H1 (cell line): ENCODE data around the gene PTPRG. TPM values are rescaled to one million over a fixed set of nuclear protein-coding genes. Genes with fewer than 3 reads are reported as not detected.

ENCODE experiments used
- CTCF ChIA-PET: fragments of 300-600 bp; sonication (Branson Sonifier 250); formaldehyde crosslinking; loops from one replicate; lab custom pipeline; 2021; ENCODE audit not compliant: partially characterized antibody; lab: Charles Lee
- POLR2A ChIA-PET: fragments of 300-600 bp; sonication (Branson Sonifier 250); formaldehyde crosslinking; loops from one replicate; lab custom pipeline; 2021; ENCODE audit warnings: inconsistent platforms; ENCODE audit not compliant: partially characterized antibody; lab: Charles Lee
- DNase-seq, 2 experiments: peaks; one replicate each; pipeline versions ENCODE4 v3.0.0 to v3.0.0-alpha.2; 2010 to 2022; ENCODE audit warnings: low spot score in 2 of 2, low read depth in 1 of 2, mixed read lengths in 1 of 2
- FAIRE-seq: peaks from 2 replicates; lab custom pipeline; 2011; peaks lifted over from hg19 to GRCh38; lab: Jason Lieb, UNC
- H2AFZ ChIP-seq: 2 replicates; pipeline ENCODE4 v1.8.1; 2012; ENCODE audit warnings: low read length, inconsistent platforms
- H2AK5ac ChIP-seq: 2 replicates; pipeline ENCODE4 v1.6.1; 2013; ENCODE audit warnings: low read depth, low read length
- H2BK120ac ChIP-seq: replicated peaks from 2 replicates; pipeline ENCODE3; 2013; ENCODE audit warnings: low read depth, low read length, inconsistent platforms
- H2BK12ac ChIP-seq: 2 replicates; pipeline ENCODE4 v1.6.1; 2013; ENCODE audit warnings: low read depth, low read length
- H2BK15ac ChIP-seq: 2 replicates; pipeline ENCODE4 v1.6.1; 2013; ENCODE audit warnings: low read length
- H2BK20ac ChIP-seq: 2 replicates; pipeline ENCODE4 v1.6.1; 2013; ENCODE audit warnings: low read length
- H2BK5ac ChIP-seq: 2 replicates; pipeline ENCODE4 v1.6.1; 2013; ENCODE audit warnings: low read depth, low read length
- H3K14ac ChIP-seq: 2 replicates; pipeline ENCODE4 v1.6.1; 2013; ENCODE audit warnings: inconsistent platforms; ENCODE audit not compliant: insufficient read length
- H3K18ac ChIP-seq: 2 replicates; pipeline ENCODE4 v1.6.1; 2013; ENCODE audit warnings: low read length; ENCODE audit errors: extremely low read depth
- H3K23ac ChIP-seq: 2 replicates; pipeline ENCODE4 v1.6.1; 2013; ENCODE audit warnings: inconsistent platforms; ENCODE audit not compliant: insufficient read length
- H3K23me2 ChIP-seq: 2 replicates; pipeline ENCODE4 v1.6.1; 2013; ENCODE audit warnings: low read depth, low read length
- H3K27ac ChIP-seq: 2 replicates; pipeline ENCODE4 v1.6.1; 2011; ENCODE audit warnings: low read depth, low read length, inconsistent platforms
- H3K27me3 ChIP-seq, 4 experiments: replicated peaks in 1 of 4; 1 replicate in 1 of 4; 2 replicates in 3 of 4; pipeline versions ENCODE4 v1.6.1 to v1.8.1; 2011 to 2013; ENCODE audit warnings: low read length in 3 of 4, mild to moderate bottlenecking in 3 of 4, inconsistent platforms in 2 of 4, mixed read lengths in 2 of 4, moderate library complexity in 1 of 4; ENCODE audit not compliant: control insufficient read depth in 3 of 4, insufficient read depth in 3 of 4; ENCODE audit errors: extremely low read depth in 1 of 4
- H3K36me3 ChIP-seq, 4 experiments: 2 replicates each; pipeline versions ENCODE4 v1.6.1 to v1.8.1; 2011 to 2013; ENCODE audit warnings: mild to moderate bottlenecking in 4 of 4, low read length in 3 of 4, moderate library complexity in 2 of 4, control low read depth in 1 of 4, inconsistent platforms in 1 of 4; ENCODE audit not compliant: insufficient read depth in 4 of 4, control insufficient read depth in 2 of 4
- H3K4ac ChIP-seq: replicated peaks from 2 replicates; pipeline ENCODE3; 2013; ENCODE audit warnings: low read length, low read depth, mixed read lengths, inconsistent platforms; ENCODE audit not compliant: insufficient read length
- H3K4me1 ChIP-seq, 4 experiments: replicated peaks in 1 of 4; 1 replicate in 1 of 4; 2 replicates in 3 of 4; pipeline versions ENCODE4 v1.6.1 to v1.8.1; 2011 to 2013; ENCODE audit warnings: low read length in 3 of 4, inconsistent platforms in 2 of 4, mixed read lengths in 1 of 4; ENCODE audit not compliant: insufficient read depth in 4 of 4, control insufficient read depth in 3 of 4
- H3K4me2 ChIP-seq, 2 experiments: 2 replicates each; pipeline versions ENCODE4 v1.6.1 to v1.8.1; 2011 to 2013; ENCODE audit warnings: low read depth in 2 of 2, low read length in 2 of 2, control low read depth in 1 of 2, inconsistent platforms in 1 of 2, mild to moderate bottlenecking in 1 of 2; ENCODE audit not compliant: insufficient read depth in 1 of 2
- H3K4me3 ChIP-seq, 4 experiments: fragments of 200-600, 300-600 bp in 1 of 4; sonication (generic), shearing (Covaris generic), sonication (Bioruptor Twin) in 1 of 4; 2 replicates each; pipeline versions ENCODE4 v1.5.1 to v1.8.1; 2011 to 2016; ENCODE audit warnings: low read length in 4 of 4, low read depth in 3 of 4, control low read depth in 2 of 4, inconsistent platforms in 2 of 4, mild to moderate bottlenecking in 2 of 4, mixed read lengths in 1 of 4, moderate library complexity in 1 of 4; ENCODE audit not compliant: insufficient read depth in 2 of 4; ENCODE audit errors: extremely low read depth in 1 of 4
- H3K56ac ChIP-seq: replicated peaks from 2 replicates; pipeline ENCODE3; 2013; ENCODE audit warnings: low read depth, mild to moderate bottlenecking, mixed read lengths, low read length, inconsistent platforms; ENCODE audit not compliant: insufficient read length
- H3K79me1 ChIP-seq: 2 replicates; pipeline ENCODE4 v1.6.1; 2013; ENCODE audit warnings: low read depth, low read length, control low read depth
- H3K79me2 ChIP-seq, 2 experiments: 2 replicates each; pipeline versions ENCODE4 v1.6.1 to v1.8.1; 2012 to 2013; ENCODE audit warnings: low read length in 2 of 2, mild to moderate bottlenecking in 2 of 2, inconsistent platforms in 1 of 2; ENCODE audit not compliant: insufficient read depth in 2 of 2, control insufficient read depth in 1 of 2
- H3K9ac ChIP-seq, 4 experiments: replicated peaks in 1 of 4; 1 replicate in 1 of 4; 2 replicates in 3 of 4; pipeline versions ENCODE4 v1.6.1 to v1.8.1; 2011 to 2013; ENCODE audit warnings: low read depth in 3 of 4, low read length in 3 of 4, control low read depth in 2 of 4, mild to moderate bottlenecking in 2 of 4, moderate library complexity in 2 of 4, inconsistent platforms in 1 of 4; ENCODE audit errors: extremely low read depth in 1 of 4
- H3K9me3 ChIP-seq, 2 experiments: 2 replicates each; pipeline versions ENCODE4 v1.6.1 to v1.8.1; 2012 to 2013; ENCODE audit warnings: mild to moderate bottlenecking in 2 of 2, moderate library complexity in 2 of 2, control low read depth in 1 of 2, inconsistent platforms in 1 of 2, low read depth in 1 of 2, low read length in 1 of 2, mixed read lengths in 1 of 2; ENCODE audit not compliant: insufficient read depth in 2 of 2
- H4K20me1 ChIP-seq, 2 experiments: replicated peaks in 1 of 2; 2 replicates each; pipeline versions ENCODE3 to v1.8.1; 2011 to 2013; ENCODE audit warnings: inconsistent platforms in 2 of 2, low read length in 2 of 2, mild to moderate bottlenecking in 1 of 2; ENCODE audit not compliant: insufficient read depth in 2 of 2, control insufficient read depth in 1 of 2
- H4K5ac ChIP-seq: 2 replicates; pipeline ENCODE4 v1.6.1; 2013; ENCODE audit warnings: low read length, low read depth, mixed read lengths, inconsistent platforms; ENCODE audit not compliant: insufficient read length
- H4K8ac ChIP-seq: 2 replicates; pipeline ENCODE4 v1.8.0; 2013; ENCODE audit warnings: mild to moderate bottlenecking, moderate library complexity, low read length, inconsistent platforms; ENCODE audit not compliant: insufficient read depth; ENCODE audit errors: extremely low read depth
- H4K91ac ChIP-seq: replicated peaks from 2 replicates; pipeline ENCODE3; 2013; ENCODE audit warnings: low read length, mixed read lengths, inconsistent platforms; ENCODE audit not compliant: insufficient read length
- BACH1 ChIP-seq: IDR thresholded peaks from 2 replicates; pipeline ENCODE4 v1.6.1; 2012; ENCODE audit warnings: low read length, improper control_type of control experiment
- CBX8 ChIP-seq: fragments of 300-800, 300-1000 bp; sonication (generic); IDR thresholded peaks from 2 replicates; pipeline ENCODE4 v1.7.1; 2016; ENCODE audit warnings: low read depth, low read length, borderline replicate concordance
- JUND ChIP-seq: IDR thresholded peaks from 2 replicates; pipeline ENCODE4 v1.6.1; 2011; ENCODE audit warnings: mild to moderate bottlenecking, improper control_type of control experiment, low read length
- SAP30 ChIP-seq: fragments of 300-600 bp; sonication (generic); IDR thresholded peaks from 2 replicates; pipeline ENCODE4 v1.7.1; 2012; ENCODE audit warnings: low read length, moderate library complexity, mild to moderate bottlenecking, inconsistent platforms; ENCODE audit not compliant: insufficient read depth, insufficient replicate concordance
- TBP ChIP-seq: IDR thresholded peaks from 2 replicates; pipeline ENCODE4 v1.6.1; 2011; ENCODE audit warnings: low read depth, low read length, improper control_type of control experiment
- WGBS, 2 experiments: shearing (Covaris generic) in 1 of 2; methylation state at CpG; one replicate each; pipeline versions ENCODE4 v1.1.6 to v1.1.7; 2013 to 2015; ENCODE audit warnings: low lambda C conversion rate in 2 of 2, mixed read lengths in 2 of 2, inconsistent platforms in 1 of 2, low coverage in 1 of 2, missing lambda C conversion rate in 1 of 2; ENCODE audit not compliant: insufficient replicate concordance in 2 of 2, insufficient coverage in 1 of 2, insufficient read length in 1 of 2; ENCODE audit errors: extremely low coverage in 1 of 2, missing lambda C conversion rate in 1 of 2; 5-methylcytosine and 5-hydroxymethylcytosine counted together
- polyA plus RNA-seq, 7 experiments: library from polyadenylated mRNA; depleted of rRNA in 3 of 7; stranded (reverse) in 5 of 7; unstranded in 2 of 7; fragments of >200 nt in 5 of 7; fragments of 200-250 nt in 2 of 7; gene quantifications; 1 replicate in 5 of 7; 2 replicates in 1 of 7; 4 replicates in 1 of 7; pipeline versions ENCODE4 v1.2.1 to v1.2.3, GENCODE V29; 2011 to 2013; ENCODE audit warnings: missing spikeins in 2 of 7, mixed read lengths in 2 of 7
- total RNA-seq: library from RNA; stranded (reverse); fragmentation: NEBNext Ultra II Directional; extraction: Animal tissue kit (Norgen Biotek cat#: 25700); gene quantifications from 2 replicates; pipeline ENCODE4 v1.2.1, GENCODE V29; 2021

Gene PTPRG
- total and polyA plus RNA-seq, 2 of the 8 experiments (the other 6 are each of a cell fraction or from before 2014, with no cell fraction given): 23.3 to 96.2 TPM

DNA sequence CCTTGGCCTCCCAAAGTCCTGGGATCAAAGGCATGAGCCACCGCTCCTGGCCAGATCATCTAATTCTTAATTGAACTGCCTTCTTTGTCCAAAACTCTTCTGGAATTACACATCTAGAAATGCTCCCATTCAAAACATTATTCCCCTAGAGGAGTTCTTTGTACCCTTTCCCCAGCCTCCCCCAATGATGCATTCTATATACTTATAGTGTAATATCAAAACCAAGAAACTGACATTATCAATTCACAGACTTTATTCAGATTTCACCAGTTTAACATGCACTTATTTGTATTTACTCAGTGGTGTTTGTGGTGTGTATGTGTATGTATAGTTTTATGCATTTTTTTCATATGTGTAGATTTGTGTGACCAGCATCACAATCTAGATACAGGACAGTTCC lies 85.0 kb downstream of the PTPRG start:
- Histone ChIP-seq H3K4ac (no peak overlapping the region), H3K9ac (no peak overlapping the region; a peak in 1 of 7 replicates), H3K79me2 (peaks cover 24 to 97% of the 10 kb centered on the region in 2 experiments), H4K20me1 (peaks cover 1 to 13% of the 10 kb centered on the region in 2 experiments), H2BK20ac (no peak overlapping the region), H3K14ac (no peak overlapping the region), H3K79me1 (peaks cover 11% of the 10 kb centered on the region), H3K27ac (no peak overlapping the region), H3K56ac (no peak overlapping the region), H3K9me3 (peaks cover 4 to 11% of the 10 kb centered on the region in 2 experiments), H2AFZ (no peak overlapping the region), H2BK5ac (no peak overlapping the region), H2BK12ac (no peak overlapping the region), H3K23ac (no peak overlapping the region), H3K27me3 (no peaks in the 10 kb centered on the region), H4K8ac (no peak overlapping the region), H4K91ac (no peak overlapping the region), H3K18ac (no peak overlapping the region), H3K4me1 (peaks cover 0 to 6% (median 4%) of the 10 kb centered on the region in 4 experiments; a peak in 3 of 7 replicates), H3K23me2 (no peaks in the 10 kb centered on the region), H2AK5ac (no peak overlapping the region), H3K36me3 (peaks cover 0 to 5% (median 2%) of the 10 kb centered on the region in 4 experiments; a peak in 4 of 8 replicates), H2BK120ac (no peak overlapping the region), H3K4me2 (no peak overlapping the region), H2BK15ac (no peak overlapping the region), H4K5ac (no peak overlapping the region), H3K4me3 (no peak overlapping the region)
- CTCF ChIA-PET: no interaction called here
- no peak for TF ChIP-seq BACH1
- no peak for TF ChIP-seq SAP30
- no peak for TF ChIP-seq TBP
- TF ChIP-seq CBX8: no peak
- TF ChIP-seq JUND: no peak
- 93% methylated on average over 1 of the region's 1 CpG; no CpG with 5 or more reads in 1 of the 2 experiments for WGBS, 2 experiments
- no peak for DNase-seq
- POLR2A ChIA-PET: interaction anchor here (0.7 to 1.2 kb wide), 2 partner anchors 10 to 18 kb away, joined by 3 read pairs; no protein-coding TSS in a partner anchor
- no peak for FAIRE-seq
